Measurements from ENCODE around the gene PTGFRN.

GRCh38 chr1:116941670-116942069, 32.0 kb downstream of the PTGFRN start:
- TF ChIP-seq POLR2AphosphoS5 (IDR thresholded peaks at IDR 0.05; ENCODE audit: borderline replicate concordance, low read depth, low read length) (no peak), EZH2 (IDR thresholded peaks at IDR 0.05) (no peak), FOXP2 (optimal IDR thresholded peaks at IDR 0.05; ENCODE audit: control extremely low read depth, extremely low read length, insufficient read depth) (no peak)

Data from SK-N-MC (cell line).